Heart right ventricle (tissue), 16 donors: ENCODE results near the gene IL20RB. TPM values are rescaled to one million over a fixed set of nuclear protein-coding genes. Genes with fewer than 3 reads are reported as not detected.

Experiments used
- ATAC-seq, 8 donors: fragments of 200-7000 bp; cut with Tn5 transposase; one replicate each; pipeline ENCODE4 v1.9.1; 2020; ENCODE audit warnings: mild to moderate bottlenecking in 8 of 8, moderate library complexity in 8 of 8, moderate number of reproducible peaks in 1 of 8
- DNase-seq, 2 donors: peaks; one replicate each; pipeline ENCODE4 v3.0.0-alpha.2; 2020
- H3K27ac ChIP-seq, 10 donors: fragments of 200-600 bp; sonication (generic) in 2 of 10; one replicate each; pipeline versions ENCODE4 v1.5.0 to v1.8.0; 2020 to 2022; ENCODE audit warnings: mild to moderate bottlenecking in 3 of 10
- H3K27me3 ChIP-seq, 7 donors: fragments of 200-600 bp; one replicate each; pipeline ENCODE4 v1.8.0; 2021 to 2022; ENCODE audit warnings: mild to moderate bottlenecking in 2 of 7
- H3K36me3 ChIP-seq, 9 donors: fragments of 200-600 bp; sonication (generic) in 1 of 9; one replicate each; pipeline versions ENCODE4 v1.5.0 to v1.8.0; 2020 to 2022; ENCODE audit warnings: mild to moderate bottlenecking in 2 of 9
- H3K4me1 ChIP-seq, 9 donors: fragments of 200-600 bp; sonication (generic) in 1 of 9; one replicate each; pipeline versions ENCODE4 v1.5.0 to v1.8.0; 2020 to 2022; ENCODE audit warnings: mild to moderate bottlenecking in 4 of 9
- H3K4me3 ChIP-seq, 10 donors: fragments of 200-600 bp; sonication (generic) in 2 of 10; one replicate each; pipeline versions ENCODE4 v1.5.0 to v1.8.0; 2020 to 2022; ENCODE audit warnings: mild to moderate bottlenecking in 7 of 10, moderate library complexity in 2 of 10
- H3K9me3 ChIP-seq, 11 donors: fragments of 200-600 bp in 10 of 11; sonication (generic) in 2 of 11; one replicate each; pipeline versions ENCODE4 v1.5.0 to v1.8.0; 2013 to 2022; ENCODE audit warnings: mild to moderate bottlenecking in 2 of 11, control low read depth in 1 of 11, moderate library complexity in 1 of 11
- WGBS, 2 donors: extraction: QIAGEN DNeasy Blood & Tissue Kit; methylation state at CpG; one replicate each; pipeline ENCODE4 v1.1.7; 2013; ENCODE audit warnings: inconsistent platforms in 1 of 2; 5-methylcytosine and 5-hydroxymethylcytosine counted together
- intact Hi-C, 10 donors: fragments of 100-400 bp; cut with DNase I; formaldehyde crosslinking; loops; one replicate each; pipeline versions ENCODE4 v1.11.1 to v1.14.2; 2022
- polyA plus RNA-seq, 2 donors: library from polyadenylated mRNA; stranded (reverse); fragments of 200-250 nt; gene quantifications; one replicate each; pipeline ENCODE4 v1.2.3, GENCODE V29; 2013
- total RNA-seq, 10 donors: library from RNA; stranded (reverse); fragmentation: NEBNext Ultra II Directional in 3 of 10; extraction: Animal tissue kit (Norgen Biotek cat#: 25700) in 3 of 10; gene quantifications; one replicate each; pipeline versions ENCODE4 v1.2.1 to v1.2.4, GENCODE V29; 2021 to 2023
- TF ChIP-seq, protein P1 (sequence below), 9 donors: fragments of 200-600 bp; sonication (generic) in 2 of 9; IDR thresholded peaks; one replicate each; pipeline versions ENCODE4 v1.5.0 to v1.8.0; 2021 to 2022; ENCODE audit warnings: antibody characterized with exemption in 9 of 9, mild to moderate bottlenecking in 5 of 9, moderate library complexity in 1 of 9
- donor health status: Arrhythmogenic right ventricular cardiomyopathy.
- donor health status: ischemic (EF 13 %, LVEDD 7.1; RV severe dilation, severe dysfunction).
- donor health status: healthy with polysubstance abuse.
- donor health status: DM: no; HTN: yes; CAD: no.
- donor health status: DM: no; HTN: no; CAD: no.
- donor health status: ischemic (EF 25% LVEDD 6.9; RV normal size, moderate dysfunction).
- donor health status: ischemic (EF 25% LVEDD 5.7; RV mildly dilated, moderate dysfunction).
- donor health status: healthy.
- donor health status: DM: yes; HTN: yes; CAD: no.
- donor health status: Ischemic cardiomyopathy.
- donor health status: ischemic (EF 35%, LVEDD 5.7; RV mildly dilated, moderate dysfunction).
- donor health status: nonischemic (EF 11% LVEDD 7.7; RV severe dilation, severe dysfunction).
- donor health status: DM: yes; HTN: yes; CAD: no.
- donor health status: PGD.
- donor health status: ischemic (EF 29% LVEDD 5.4; RV normal size, mild dysfunction).
- donor health status: nonischemic (EF 23%, LVEDD 6.1; RV moderate dilation, normal function).

The IL20RB gene
- total and polyA plus RNA-seq, 12 donors: 0.12 to 0.71 (median 0.34) TPM; not detected in 2

DNA sequence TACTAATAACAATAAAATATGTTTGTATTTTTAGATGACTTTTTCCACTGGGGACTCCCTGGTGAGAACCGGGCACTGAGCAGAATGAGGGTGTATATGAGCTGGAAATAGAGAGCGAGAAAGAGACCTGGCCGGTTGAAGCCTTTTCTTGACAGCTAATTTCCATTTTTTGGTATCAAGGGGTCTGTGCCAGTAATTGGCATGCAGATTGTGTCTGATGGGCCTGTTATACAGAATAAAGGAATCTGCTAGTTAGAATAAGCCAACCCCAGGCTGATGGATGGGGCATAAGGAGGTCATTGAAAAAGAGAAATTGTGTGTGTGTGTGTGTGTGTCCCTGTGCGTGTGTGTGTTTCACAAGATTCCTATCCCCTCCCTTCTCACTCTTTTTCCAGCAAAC, 83.9 kb downstream of the IL20RB start:
- 60 to 86% methylated on average over 4 of the region's 4 CpGs for WGBS, 2 donors
- H3K27ac ChIP-seq: no peak overlapping the region
- peaks cover 0 to 21% (median 9%) of the 10 kb centered on the region in 7 donors for H3K27me3 ChIP-seq
- H3K36me3 ChIP-seq: no peaks in the 10 kb centered on the region
- ATAC-seq (no peak), DNase-seq (no peak)
- H3K4me3 ChIP-seq: no peak overlapping the region
- intact Hi-C loops: no loop called here
- TF ChIP-seq, protein P1, sequence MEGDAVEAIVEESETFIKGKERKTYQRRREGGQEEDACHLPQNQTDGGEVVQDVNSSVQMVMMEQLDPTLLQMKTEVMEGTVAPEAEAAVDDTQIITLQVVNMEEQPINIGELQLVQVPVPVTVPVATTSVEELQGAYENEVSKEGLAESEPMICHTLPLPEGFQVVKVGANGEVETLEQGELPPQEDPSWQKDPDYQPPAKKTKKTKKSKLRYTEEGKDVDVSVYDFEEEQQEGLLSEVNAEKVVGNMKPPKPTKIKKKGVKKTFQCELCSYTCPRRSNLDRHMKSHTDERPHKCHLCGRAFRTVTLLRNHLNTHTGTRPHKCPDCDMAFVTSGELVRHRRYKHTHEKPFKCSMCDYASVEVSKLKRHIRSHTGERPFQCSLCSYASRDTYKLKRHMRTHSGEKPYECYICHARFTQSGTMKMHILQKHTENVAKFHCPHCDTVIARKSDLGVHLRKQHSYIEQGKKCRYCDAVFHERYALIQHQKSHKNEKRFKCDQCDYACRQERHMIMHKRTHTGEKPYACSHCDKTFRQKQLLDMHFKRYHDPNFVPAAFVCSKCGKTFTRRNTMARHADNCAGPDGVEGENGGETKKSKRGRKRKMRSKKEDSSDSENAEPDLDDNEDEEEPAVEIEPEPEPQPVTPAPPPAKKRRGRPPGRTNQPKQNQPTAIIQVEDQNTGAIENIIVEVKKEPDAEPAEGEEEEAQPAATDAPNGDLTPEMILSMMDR (IDR thresholded peaks at IDR 0.05): no peak
- no peaks in the 10 kb centered on the region for H3K4me1 ChIP-seq
- no peaks in the 10 kb centered on the region for H3K9me3 ChIP-seq

DNA sequence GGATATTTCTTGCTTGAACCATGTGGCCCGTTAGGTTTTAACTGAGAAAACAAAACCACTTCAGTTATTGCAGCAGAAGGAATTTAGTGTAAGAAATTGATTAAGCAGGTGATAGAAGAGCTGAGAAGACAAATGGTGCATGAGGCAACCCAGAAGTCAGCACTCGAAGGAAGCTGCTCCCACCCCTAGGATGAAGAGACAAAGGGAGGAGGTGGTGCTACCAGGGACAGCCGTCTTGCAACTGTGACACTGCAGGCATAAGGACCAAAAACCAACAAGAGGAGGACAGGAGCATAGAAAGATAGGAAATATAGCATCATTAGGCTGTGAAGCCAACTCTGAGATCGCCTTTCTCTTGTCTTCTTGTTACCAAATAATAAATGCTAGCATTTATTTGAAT, 89.0 kb downstream of the IL20RB start:
- TF ChIP-seq, protein P1 (IDR thresholded peaks at IDR 0.05): no peak
- H3K36me3 ChIP-seq: no peaks in the 10 kb centered on the region
- 67 to 69% methylated on average over 4 of the region's 4 CpGs for WGBS, 2 donors
- H3K4me1 ChIP-seq: peaks cover 0 to 4% (median 0%) of the 10 kb centered on the region in 9 donors
- ATAC-seq (no peak), DNase-seq (no peak)
- no peak overlapping the region for H3K4me3 ChIP-seq
- H3K27ac ChIP-seq: no peak overlapping the region
- intact Hi-C loops: no loop called here
- H3K9me3 ChIP-seq: no peaks in the 10 kb centered on the region
- H3K27me3 ChIP-seq: peaks cover 0 to 36% (median 28%) of the 10 kb centered on the region in 7 donors

DNA sequence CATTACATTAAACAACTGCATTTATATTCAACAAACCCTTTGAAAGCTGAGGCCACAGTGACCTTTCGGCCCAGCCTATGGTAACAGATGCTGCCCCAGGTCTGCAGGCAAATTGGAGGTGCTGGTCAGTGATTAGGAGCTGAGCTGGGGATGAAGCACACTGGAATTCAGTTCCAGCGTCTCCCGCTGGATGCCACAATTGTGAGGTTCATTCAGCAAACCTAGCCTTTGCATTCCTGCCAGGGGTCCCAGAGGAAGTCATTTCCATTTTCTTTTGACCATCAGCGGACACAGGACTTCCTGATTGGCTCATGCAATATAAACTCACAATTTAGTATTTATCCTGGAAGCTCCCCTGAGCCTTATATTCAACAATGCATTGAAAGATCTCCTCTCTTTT, 89.5 kb downstream of the IL20RB start:
- DNase-seq (no peak), ATAC-seq (no peak)
- 52 to 59% methylated on average over 4 of the region's 4 CpGs for WGBS, 2 donors
- Histone ChIP-seq H3K36me3 (no peaks in the 10 kb centered on the region), H3K4me3 (no peak overlapping the region), H3K27me3 (peaks cover 0 to 36% (median 28%) of the 10 kb centered on the region in 7 donors), H3K27ac (no peak overlapping the region), H3K4me1 (peaks cover 0 to 4% (median 0%) of the 10 kb centered on the region in 9 donors), H3K9me3 (no peaks in the 10 kb centered on the region)
- intact Hi-C loops: no loop called here
- TF ChIP-seq, protein P1 (IDR thresholded peaks at IDR 0.05): no peak

DNA sequence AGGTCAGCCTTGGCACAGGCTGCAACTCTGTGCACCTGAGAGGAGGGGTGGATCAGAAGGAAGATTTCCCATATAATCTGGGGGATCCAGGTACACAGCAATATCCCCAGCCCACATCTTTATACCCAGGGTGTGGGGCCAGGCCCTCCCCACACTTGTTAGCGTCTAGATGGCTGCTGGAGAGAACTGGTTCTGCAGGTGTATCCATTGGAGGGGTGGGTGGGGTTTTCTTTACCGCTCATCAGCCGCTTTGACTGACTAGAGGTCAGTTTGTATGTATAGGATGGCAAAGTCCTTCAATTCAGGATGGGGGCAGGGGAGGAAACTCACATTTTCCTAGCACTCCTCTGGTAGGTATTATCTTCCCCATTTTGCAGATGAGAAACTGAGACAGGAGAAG, 92.5 kb downstream of the IL20RB start:
- intact Hi-C loops: no loop called here
- Histone ChIP-seq H3K4me3 (no peak overlapping the region), H3K27me3 (peaks cover 0 to 32% (median 19%) of the 10 kb centered on the region in 7 donors), H3K9me3 (no peaks in the 10 kb centered on the region), H3K4me1 (peaks cover 0 to 4% (median 0%) of the 10 kb centered on the region in 9 donors), H3K36me3 (no peaks in the 10 kb centered on the region), H3K27ac (no peak overlapping the region)
- ATAC-seq: no peak
- WGBS, 2 donors: 82 to 89% methylated on average over 3 of the region's 3 CpGs
- TF ChIP-seq, protein P1 (IDR thresholded peaks at IDR 0.05): no peak
- DNase-seq: no peak
